K562 (cell line): Measurements from ENCODE around the gene TMEM121.
"Not testable (repeated sequence)": the region's sequence is repeated elsewhere in the genome, so short reads cannot be mapped to it uniquely, and the experiment has no call there.

Experiments
- FUS ChIP-seq: fragments of 200-400 bp; formaldehyde crosslinking; optimal IDR thresholded peaks from 2 replicates; pipeline ENCODE3; 2017; ENCODE audit warnings: low read depth, low read length
- GATAD2B ChIP-seq: fragments of 450-650 bp; IDR thresholded peaks from 2 replicates; pipeline ENCODE4 v1.6.1; 2017; ENCODE audit warnings: mild to moderate bottlenecking, borderline replicate concordance
- KDM2B ChIP-seq: fragments of 250-450 bp; sonication (Bioruptor Pico); IDR thresholded peaks from 2 replicates; pipeline ENCODE4 v1.8.0; 2021; ENCODE audit warnings: mild to moderate bottlenecking, moderate library complexity
- MCM2 ChIP-seq: fragments of 450-650 bp; IDR thresholded peaks from 2 replicates; pipeline ENCODE4 v1.6.1; 2017; ENCODE audit warnings: low read depth, mild to moderate bottlenecking
- NR1H2 ChIP-seq: sonication (generic); formaldehyde crosslinking; IDR thresholded peaks from 2 replicates; pipeline ENCODE4 v1.4.0; 2020; ENCODE audit warnings: mild to moderate bottlenecking, missing genetic modification reagents
- NR2C2 ChIP-seq, 2 experiments: fragments of 200-800 bp in 1 of 2; sonication (Bioruptor generic) in 1 of 2; sonication (generic) in 1 of 2; formaldehyde crosslinking in 1 of 2; IDR thresholded peaks; 2 replicates each; pipeline versions ENCODE4 v1.6.1 to v1.8.0; 2016 to 2022; ENCODE audit warnings: mild to moderate bottlenecking in 1 of 2, missing compliant biosample characterization in 1 of 2, missing genetic modification characterization in 1 of 2, missing genetic modification reagents in 1 of 2
- POLR2A ChIP-seq: fragments of 450-650 bp; conservative IDR thresholded peaks from 2 replicates; pipeline ENCODE4 v1.6.1; 2016
- ZNF124 ChIP-seq: sonication (generic); formaldehyde crosslinking; IDR thresholded peaks from 2 replicates; pipeline ENCODE4 v1.8.1; 2022; ENCODE audit warnings: missing genetic modification reagents
- ZNF184 ChIP-seq: sonication (generic); formaldehyde crosslinking; IDR thresholded peaks from 2 replicates; pipeline ENCODE4 v1.5.0; 2020; ENCODE audit warnings: missing genetic modification reagents
- ZNF436 ChIP-seq: fragments of 250-450, 450-650 bp; sonication (Bioruptor Pico); formaldehyde crosslinking; IDR thresholded peaks from 2 replicates; pipeline ENCODE4 v1.7.0; 2020; ENCODE audit warnings: mild to moderate bottlenecking
- ZNF609 ChIP-seq: sonication (generic); formaldehyde crosslinking; IDR thresholded peaks from 2 replicates; pipeline ENCODE4 v1.8.1; 2023; ENCODE audit warnings: missing genetic modification reagents, mild to moderate bottlenecking, borderline replicate concordance

- not testable (repeated sequence) for TF ChIP-seq ZNF184 (CRISPR knock-in tag); NR2C2 (CRISPR knock-in tag; IDR thresholded peaks at IDR 0.05); NR2C2 (tag; IDR thresholded peaks at IDR 0.05); ZNF609 (CRISPR knock-in tag); KDM2B; NR1H2 (CRISPR knock-in tag); ZNF436 (CRISPR knock-in tag); ZNF124 (CRISPR knock-in tag); FUS; MCM2; GATAD2B; POLR2A
Observed at GRCh38 chr14:105559384-105560047, 33.1 kb downstream of the TMEM121 start.
